Fibroblast of lung (primary cell): ENCODE results near the gene CLIC3. TPM values are rescaled to one million over a fixed set of nuclear protein-coding genes. Genes with fewer than 3 reads are reported as not detected.

Experiments used
- DNase-seq, 2 donors: peaks; one replicate each; pipeline versions ENCODE4 v3.0.0 to v3.0.0-alpha.2; 2010; ENCODE audit warnings: low read depth in 2 of 2
- H2AFZ ChIP-seq: 2 replicates; pipeline ENCODE4 v1.5.1; 2012; ENCODE audit warnings: low read length, control low read depth, inconsistent platforms
- H3K27ac ChIP-seq: 2 replicates; pipeline ENCODE4 v1.5.1; 2011; ENCODE audit warnings: low read length, control low read depth; ENCODE audit not compliant: insufficient read depth
- H3K27me3 ChIP-seq: 2 replicates; pipeline ENCODE4 v1.5.1; 2011; ENCODE audit warnings: mild to moderate bottlenecking, low read length; ENCODE audit not compliant: control insufficient read depth, insufficient read depth
- H3K36me3 ChIP-seq: 2 replicates; pipeline ENCODE4 v1.5.1; 2011; ENCODE audit warnings: low read length; ENCODE audit not compliant: control insufficient read depth, insufficient read depth
- H3K4me1 ChIP-seq: 2 replicates; pipeline ENCODE4 v1.5.1; 2011; ENCODE audit warnings: low read length; ENCODE audit not compliant: control insufficient read depth, insufficient read depth; ENCODE audit errors: extremely low read depth
- H3K4me2 ChIP-seq: 2 replicates; pipeline ENCODE4 v1.5.1; 2011; ENCODE audit warnings: low read length, control low read depth; ENCODE audit not compliant: insufficient read depth; ENCODE audit errors: extremely low read depth
- H3K4me3 ChIP-seq, 4 experiments: fragments of 200-600 bp in 1 of 4; sonication (generic) in 1 of 4; replicated peaks in 1 of 4; 2 replicates each; pipeline ENCODE4 v1.5.1; 2011 to 2016; ENCODE audit warnings: low read length in 4 of 4, low read depth in 3 of 4, mild to moderate bottlenecking in 3 of 4, control low read depth in 2 of 4, inconsistent platforms in 1 of 4, mixed read lengths in 1 of 4; ENCODE audit not compliant: insufficient read depth in 1 of 4; ENCODE audit errors: control extremely low read depth in 1 of 4
- H3K79me2 ChIP-seq: 2 replicates; pipeline ENCODE4 v1.5.1; 2012; ENCODE audit warnings: mild to moderate bottlenecking, low read length, inconsistent platforms; ENCODE audit not compliant: control insufficient read depth, insufficient read depth
- H3K9ac ChIP-seq: 2 replicates; pipeline ENCODE4 v1.5.1; 2011; ENCODE audit warnings: mild to moderate bottlenecking, low read length, control low read depth; ENCODE audit not compliant: insufficient read depth
- H3K9me3 ChIP-seq: 2 replicates; pipeline ENCODE4 v1.5.1; 2012; ENCODE audit warnings: low read depth, low read length; ENCODE audit not compliant: control insufficient read depth, insufficient read depth
- H4K20me1 ChIP-seq: 2 replicates; pipeline ENCODE4 v1.5.1; 2011; ENCODE audit warnings: low read length; ENCODE audit not compliant: control insufficient read depth, insufficient read depth; ENCODE audit errors: extremely low read depth
- EZH2 ChIP-seq: IDR thresholded peaks from 2 replicates; pipeline ENCODE4 v1.5.1; 2012; ENCODE audit warnings: low read length, control low read depth, mild to moderate bottlenecking; ENCODE audit errors: missing control alignments
- polyA plus RNA-seq, 2 donors: library from polyadenylated mRNA; depleted of rRNA in 1 of 2; stranded (reverse) in 1 of 2; unstranded in 1 of 2; fragments of >200 nt; gene quantifications; 2 replicates each; pipeline ENCODE4 v1.2.1, GENCODE V29; 2011 to 2012; ENCODE audit warnings: missing spikeins in 1 of 2
- total RNA-seq: library from RNA; depleted of rRNA; stranded (reverse); fragments of >200 nt; gene quantifications from 2 replicates; pipeline ENCODE4 v1.2.1, GENCODE V29; 2014
- TF ChIP-seq, protein P1 (sequence below), 2 donors: IDR thresholded peaks in 1 of 2; conservative IDR thresholded peaks in 1 of 2; 1 replicate in 1 of 2; 2 replicates in 1 of 2; pipeline ENCODE4 v1.5.1; 2011 to 2012; ENCODE audit warnings: low read length in 2 of 2, control low read depth in 1 of 2, inconsistent platforms in 1 of 2, low read depth in 1 of 2, mild to moderate bottlenecking in 1 of 2

Gene CLIC3
- total and polyA plus RNA-seq, 2 donors (not counting 1 experiment from before 2014, with no cell fraction given), result 0.98 to 3.5 TPM

DNA sequence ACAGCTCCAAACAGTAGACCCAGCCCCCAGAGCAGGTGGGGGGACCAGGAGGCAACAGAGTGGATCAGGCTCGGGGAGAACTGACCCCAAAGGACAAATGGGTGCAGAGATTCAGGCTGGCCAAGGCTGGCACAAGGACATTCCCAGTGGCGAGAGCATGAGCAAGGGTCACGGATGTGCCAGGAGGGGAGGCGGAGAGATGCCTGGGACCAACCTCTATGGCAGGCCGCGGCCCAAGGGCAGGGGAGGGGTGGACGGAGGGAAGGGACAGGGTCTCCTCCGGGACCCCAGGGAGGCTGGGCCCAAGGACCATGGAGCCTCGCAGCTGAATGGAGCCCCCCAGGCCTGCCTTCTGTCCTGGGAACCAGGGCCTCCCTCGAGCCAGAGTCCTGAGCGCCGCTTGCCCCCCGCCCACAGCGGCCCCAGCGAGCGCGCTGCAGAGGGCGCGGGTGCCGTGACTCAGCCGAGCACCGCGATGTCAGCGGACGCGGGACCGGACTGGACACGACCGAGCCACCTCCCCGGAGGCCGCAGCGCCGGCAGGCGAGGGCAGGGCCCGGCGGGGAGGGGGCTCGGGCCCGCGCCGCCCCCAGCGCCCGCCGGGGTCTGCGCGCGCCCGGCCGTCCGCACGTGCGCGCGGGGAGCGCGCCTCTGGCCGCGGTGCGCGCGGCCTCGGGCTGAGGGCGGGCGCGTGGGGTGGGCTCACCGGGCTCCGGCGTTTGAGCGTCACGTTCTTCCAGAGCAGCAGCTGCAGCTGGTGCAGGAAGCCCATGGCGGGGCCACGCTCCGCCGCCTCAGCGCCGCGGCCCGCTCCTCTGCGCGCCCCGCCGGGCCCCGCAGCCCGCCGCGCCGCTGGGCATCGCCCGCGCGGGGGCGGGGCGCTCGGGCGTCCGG, 31.2 kb upstream of the CLIC3 start, which contains the start of gene ABCA2:
TSS of gene ABCA2 (minus strand) at position 869 of the 894 bp plus-strand sequence. CDS start at position 772, 97 bp downstream.
- Histone ChIP-seq H3K4me2 (peak within 1 kb of the TSS; percentile 81), H3K4me1 (peaks cover 4% of the 10 kb centered on the region), H3K27me3 (no peaks in the 10 kb centered on the region), H3K27ac (no peak within 1 kb of the TSS), H3K36me3 (no peaks in the 10 kb centered on the region), H3K9me3 (no peaks in the 10 kb centered on the region), H3K4me3 (peak within 1 kb of the TSS; percentile 10 to 64 (median 49)), H4K20me1 (no peaks in the 10 kb centered on the region), H3K9ac (no peak within 1 kb of the TSS), H3K79me2 (no peaks in the 10 kb centered on the region), H2AFZ (no peak within 1 kb of the TSS)
- DNase-seq, result peak in 1 of 2 donors; percentile 32
- no peak for TF ChIP-seq EZH2
- TF ChIP-seq, protein P1, sequence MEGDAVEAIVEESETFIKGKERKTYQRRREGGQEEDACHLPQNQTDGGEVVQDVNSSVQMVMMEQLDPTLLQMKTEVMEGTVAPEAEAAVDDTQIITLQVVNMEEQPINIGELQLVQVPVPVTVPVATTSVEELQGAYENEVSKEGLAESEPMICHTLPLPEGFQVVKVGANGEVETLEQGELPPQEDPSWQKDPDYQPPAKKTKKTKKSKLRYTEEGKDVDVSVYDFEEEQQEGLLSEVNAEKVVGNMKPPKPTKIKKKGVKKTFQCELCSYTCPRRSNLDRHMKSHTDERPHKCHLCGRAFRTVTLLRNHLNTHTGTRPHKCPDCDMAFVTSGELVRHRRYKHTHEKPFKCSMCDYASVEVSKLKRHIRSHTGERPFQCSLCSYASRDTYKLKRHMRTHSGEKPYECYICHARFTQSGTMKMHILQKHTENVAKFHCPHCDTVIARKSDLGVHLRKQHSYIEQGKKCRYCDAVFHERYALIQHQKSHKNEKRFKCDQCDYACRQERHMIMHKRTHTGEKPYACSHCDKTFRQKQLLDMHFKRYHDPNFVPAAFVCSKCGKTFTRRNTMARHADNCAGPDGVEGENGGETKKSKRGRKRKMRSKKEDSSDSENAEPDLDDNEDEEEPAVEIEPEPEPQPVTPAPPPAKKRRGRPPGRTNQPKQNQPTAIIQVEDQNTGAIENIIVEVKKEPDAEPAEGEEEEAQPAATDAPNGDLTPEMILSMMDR (conservative IDR thresholded peaks at IDR 0.05 in 1 of 2, IDR thresholded peaks at IDR 0.05 in 1 of 2; ENCODE audit: low read depth in 1 of 2, low read length in 2 of 2), result no peak

DNA sequence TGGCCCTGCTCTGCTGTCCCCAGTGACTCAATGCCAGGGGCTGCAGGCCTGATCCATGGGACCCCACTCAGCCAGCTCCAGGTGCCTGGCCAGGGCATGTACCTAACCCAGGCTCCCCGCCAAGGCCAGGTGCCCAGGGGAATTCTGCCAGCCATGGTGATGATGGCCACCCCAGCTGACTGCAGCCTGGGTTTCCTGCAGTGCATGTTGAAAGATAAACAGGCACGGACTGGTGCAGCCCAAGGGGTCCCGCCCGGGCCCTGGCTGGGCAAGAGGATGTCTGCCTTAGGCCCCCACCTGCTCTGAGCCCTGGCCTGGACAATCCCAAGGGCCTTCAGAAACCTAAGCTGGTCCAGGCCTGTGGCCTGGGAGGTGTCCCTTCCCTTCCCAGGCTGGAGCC, 30.5 kb upstream of the CLIC3 start:
- H3K4me3 ChIP-seq, result peak overlapping the region in 1 of 4 experiments; percentile 57
- no peaks in the 10 kb centered on the region for H3K27me3 ChIP-seq
- H3K9ac ChIP-seq, result no peak overlapping the region
- H2AFZ ChIP-seq, result no peak overlapping the region
- H4K20me1 ChIP-seq, result no peaks in the 10 kb centered on the region
- no peak overlapping the region for H3K4me2 ChIP-seq
- no peak for DNase-seq
- no peaks in the 10 kb centered on the region for H3K9me3 ChIP-seq
- no peaks in the 10 kb centered on the region for H3K79me2 ChIP-seq
- H3K27ac ChIP-seq, result no peak overlapping the region
- no peaks in the 10 kb centered on the region for H3K36me3 ChIP-seq
- no peak for TF ChIP-seq EZH2
- TF ChIP-seq, protein P1 (conservative IDR thresholded peaks at IDR 0.05 in 1 of 2, IDR thresholded peaks at IDR 0.05 in 1 of 2; ENCODE audit: low read depth in 1 of 2, low read length in 2 of 2), result no peak
- H3K4me1 ChIP-seq, result peaks cover 4% of the 10 kb centered on the region

DNA sequence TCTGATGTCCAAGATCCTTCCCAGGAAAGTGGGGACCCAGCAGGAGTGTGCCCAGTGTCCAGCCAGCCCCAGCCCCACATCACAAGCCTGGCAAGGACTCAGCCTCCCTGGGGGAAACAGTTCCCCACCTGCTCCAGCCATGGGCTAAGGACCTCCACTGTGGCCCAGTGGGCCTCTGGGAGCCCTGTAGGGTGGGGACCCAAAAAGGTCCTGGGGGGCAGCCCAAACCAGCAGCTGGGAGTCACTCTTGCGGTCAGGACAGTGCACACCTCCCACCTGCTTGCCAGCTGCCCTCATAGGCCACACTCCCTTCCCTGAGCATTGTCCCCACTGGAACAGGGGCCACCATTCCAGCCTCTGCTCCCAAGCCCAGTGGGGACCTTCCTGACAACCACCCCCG, 30.0 kb upstream of the CLIC3 start:
- no peak overlapping the region for H3K4me3 ChIP-seq
- H3K4me2 ChIP-seq, result no peak overlapping the region
- TF ChIP-seq EZH2, result no peak
- TF ChIP-seq, protein P1 (conservative IDR thresholded peaks at IDR 0.05 in 1 of 2, IDR thresholded peaks at IDR 0.05 in 1 of 2; ENCODE audit: low read depth in 1 of 2, low read length in 2 of 2), result no peak
- H3K36me3 ChIP-seq, result no peaks in the 10 kb centered on the region
- H3K4me1 ChIP-seq, result peaks cover 4% of the 10 kb centered on the region
- no peaks in the 10 kb centered on the region for H3K79me2 ChIP-seq
- DNase-seq, result no peak
- no peaks in the 10 kb centered on the region for H3K27me3 ChIP-seq
- H4K20me1 ChIP-seq, result no peaks in the 10 kb centered on the region
- no peak overlapping the region for H3K9ac ChIP-seq
- H3K27ac ChIP-seq, result no peak overlapping the region
- no peak overlapping the region for H2AFZ ChIP-seq
- no peaks in the 10 kb centered on the region for H3K9me3 ChIP-seq
